AG04450 (cell line): ENCODE measurements around the gene CAB39. TPM values are rescaled to one million over a fixed set of nuclear protein-coding genes. Genes with fewer than 3 reads are reported as not detected.
"Not testable (repeated sequence)": the region's sequence is repeated elsewhere in the genome, so short reads cannot be mapped to it uniquely, and the experiment has no call there.

Experiments
- CTCF ChIA-PET: fragments of 300-600, 350-600 bp; formaldehyde crosslinking; extraction: SDS; loops from one replicate; lab custom pipeline; 2022; ENCODE audit warnings: antibody characterized with exemption, inconsistent platforms; lab: Charles Lee
- POLR2A ChIA-PET: fragments of 350-600 bp; formaldehyde crosslinking; extraction: SDS; loops from one replicate; lab custom pipeline; 2021; ENCODE audit warnings: antibody characterized with exemption, inconsistent platforms; lab: Yijun Ruan, JAX
- DNase-seq: peaks from one replicate; pipeline ENCODE4 v3.0.0-alpha.2; 2011; ENCODE audit warnings: low read depth, low spot score
- H3K27ac ChIP-seq: one replicate; pipeline ENCODE4 v1.5.1; 2012; ENCODE audit warnings: low read depth, low read length, control low read depth
- H3K27me3 ChIP-seq: one replicate; pipeline ENCODE4 v1.6.0; 2012; ENCODE audit warnings: low read length; ENCODE audit not compliant: control insufficient read depth, insufficient read depth
- H3K4me3 ChIP-seq: 2 replicates; pipeline ENCODE4 v1.5.1; 2011; ENCODE audit warnings: mild to moderate bottlenecking, low read depth, low read length, control low read depth
- H3K9me3 ChIP-seq: 2 replicates; pipeline ENCODE4 v1.5.1; 2012; ENCODE audit warnings: low read length; ENCODE audit not compliant: control insufficient read depth, insufficient read depth
- CTCF ChIP-seq: IDR thresholded peaks from 2 replicates; pipeline ENCODE4 v1.5.1; 2011; ENCODE audit warnings: low read depth, low read length, control low read depth, inconsistent platforms
- polyA plus RNA-seq: library from polyadenylated mRNA; depleted of rRNA; stranded (reverse); fragments of >200 nt; gene quantifications from 2 replicates; pipeline ENCODE4 v1.2.3, GENCODE V29; 2011

The CAB39 gene
- polyA plus RNA-seq, 1 experiment: 72.7 TPM

DNA sequence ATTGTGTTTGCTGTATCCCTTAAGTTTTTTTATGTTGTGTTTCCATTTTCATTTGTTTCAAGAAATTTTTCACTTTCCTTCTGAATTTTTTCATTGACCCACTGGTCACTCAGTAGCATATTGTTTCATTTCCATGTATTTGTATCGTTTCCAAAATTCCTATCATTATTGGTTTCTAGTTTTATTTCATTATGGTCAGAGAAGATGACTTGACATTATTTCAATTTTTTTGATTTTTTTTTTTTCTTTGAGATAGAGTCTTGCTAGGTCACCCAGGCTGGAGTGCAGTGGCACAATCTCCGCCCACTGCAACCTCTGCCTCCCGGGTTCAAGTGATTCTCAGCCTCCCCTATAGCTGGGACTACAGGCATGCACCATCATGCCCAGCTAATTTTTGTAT, 11.3 kb upstream of the CAB39 start:
- POLR2A ChIA-PET: interaction anchor here (0.6 kb wide), 1 partner anchor 11 kb away, joined by 3 read pairs; the partner anchor contains the start of gene CAB39
- no peak for TF ChIP-seq CTCF
- Histone ChIP-seq H3K9me3 (no peaks in the 10 kb centered on the region), H3K27me3 (no peaks in the 10 kb centered on the region), H3K27ac (no peak overlapping the region), H3K4me3 (no peak overlapping the region)
- no peak for DNase-seq
- CTCF ChIA-PET: no interaction called here

- H3K9me3 ChIP-seq, DNase-seq, POLR2A ChIA-PET, H3K4me3 ChIP-seq, H3K27me3 ChIP-seq, H3K27ac ChIP-seq: not testable (repeated sequence)
- CTCF ChIA-PET: interaction anchor here (0.6 kb wide), 1 partner anchor 40 kb away, joined by 3 read pairs; no protein-coding TSS in a partner anchor
Observed at GRCh38 chr2:230702457-230702856, 10.2 kb upstream of the CAB39 start.

DNA sequence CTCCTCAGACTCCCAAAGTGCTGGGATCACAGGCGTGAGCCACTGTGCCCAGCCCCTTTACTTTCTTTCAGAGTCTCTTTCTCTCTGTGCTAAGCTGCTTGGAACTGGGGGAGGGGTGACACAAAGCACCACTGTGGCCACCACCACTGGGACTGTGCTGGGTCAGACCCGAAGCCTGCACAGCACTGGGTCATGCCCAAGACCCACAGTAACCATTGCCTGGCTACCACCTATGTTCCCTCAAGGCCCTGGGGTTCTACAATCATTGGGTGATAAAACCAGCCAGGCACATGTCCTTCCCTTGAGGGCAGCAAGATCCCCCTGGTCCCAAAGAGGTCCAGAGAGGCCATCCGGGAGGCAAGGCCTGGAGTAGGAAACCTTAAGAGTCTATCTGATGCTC, 9.1 kb upstream of the CAB39 start:
- no peak overlapping the region for H3K27ac ChIP-seq
- no peaks in the 10 kb centered on the region for H3K27me3 ChIP-seq
- no peak for TF ChIP-seq CTCF
- no peak for DNase-seq
- no peaks in the 10 kb centered on the region for H3K9me3 ChIP-seq
- no peak overlapping the region for H3K4me3 ChIP-seq
- CTCF ChIA-PET: interaction anchor here (1.1 kb wide), 1 partner anchor 9 kb away, joined by 3 read pairs; the partner anchor contains the start of gene CAB39
- POLR2A ChIA-PET: no interaction called here

- no peak for DNase-seq
- Histone ChIP-seq H3K4me3 (no peak overlapping the region), H3K27ac (no peak overlapping the region), H3K9me3 (no peaks in the 10 kb centered on the region), H3K27me3 (no peaks in the 10 kb centered on the region)
- ChIA-PET CTCF (no interaction called here), POLR2A (no interaction called here)
- no peak for TF ChIP-seq CTCF
Observed at GRCh38 chr2:230706053-230706521, 6.6 kb upstream of the CAB39 start.

DNA sequence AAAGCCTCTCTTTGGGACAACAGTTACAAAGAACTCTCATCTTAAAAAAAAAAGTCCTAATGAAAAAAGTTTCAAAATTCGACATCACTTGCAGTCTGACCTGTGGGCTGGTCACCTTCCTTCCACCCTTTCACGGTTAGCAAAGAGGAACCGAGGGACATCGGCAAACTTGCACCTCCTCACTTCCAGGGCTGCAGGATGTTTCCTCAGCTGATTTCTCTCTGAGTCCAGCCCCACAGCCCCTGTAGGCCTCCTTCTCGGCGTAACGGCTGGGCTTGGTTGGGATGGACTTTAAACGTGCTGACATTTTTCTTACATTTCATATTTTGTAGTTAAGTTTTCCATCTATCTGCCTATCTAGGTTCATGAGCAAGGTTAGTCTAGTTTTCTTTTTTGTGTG, 5.7 kb upstream of the CAB39 start:
- Histone ChIP-seq H3K27me3 (no peaks in the 10 kb centered on the region), H3K9me3 (no peaks in the 10 kb centered on the region), H3K4me3 (no peak overlapping the region), H3K27ac (no peak overlapping the region)
- POLR2A ChIA-PET: no interaction called here
- CTCF ChIA-PET: no interaction called here
- TF ChIP-seq CTCF: no peak
- no peak for DNase-seq
